ENCODE results near the gene MAMDC4.
A peak's percentile ranks its signal among the peaks of the same experiment; 100 is the strongest.

The MAMDC4 gene

GRCh38 chr9:136885950-136886578, 33.9 kb downstream of the MAMDC4 start, which contains the start of gene TRAF2:
Gene TRAF2, plus strand, starts transcription at chr9:136886516. Its CDS starts 12,225 bp downstream, at chr9:136898741.
- H3K27ac ChIP-seq, result peak within 1 kb of the TSS; percentile 71 to 92 (median 90)
- H3K9me3 ChIP-seq (replicated peaks in 1 of 11), result no peaks in the 10 kb centered on the region
- H3K4me3 ChIP-seq, result peak within 1 kb of the TSS; percentile 77 to 99 (median 96)
- peaks cover 12 to 20% (median 18%) of the 10 kb centered on the region in 11 experiments; a peak in 20 of 22 replicates for H3K36me3 ChIP-seq
- peak within 1 kb of the TSS; percentile 94 to 100 (median 97) for H3K4me2 ChIP-seq
- peaks cover 22 to 44% (median 43%) of the 10 kb centered on the region in 11 experiments; a peak in 20 of 22 replicates for H4K20me1 ChIP-seq
- H3K9ac ChIP-seq, result peak within 1 kb of the TSS; percentile 86 to 98 (median 92)
- TF ChIP-seq Cebpa-rat (IDR thresholded peaks at IDR 0.05), result no peak
- H3K27me3 ChIP-seq, result no peaks in the 10 kb centered on the region
- H3K4me1 ChIP-seq, result peaks cover 41 to 55% (median 51%) of the 10 kb centered on the region in 10 experiments

GRCh38 chr9:136886610-136887597, 34.8 kb downstream of the MAMDC4 start:
- H3K4me1 ChIP-seq, result peaks cover 38 to 51% (median 47%) of the 10 kb centered on the region in 10 experiments
- H3K4me2 ChIP-seq, result peak overlapping the region; percentile 83 to 100 (median 97)
- H3K27me3 ChIP-seq, result no peaks in the 10 kb centered on the region
- peaks cover 25 to 53% (median 51%) of the 10 kb centered on the region in 11 experiments; a peak in 20 of 22 replicates for H4K20me1 ChIP-seq
- peaks cover 12 to 29% (median 26%) of the 10 kb centered on the region in 11 experiments; a peak in 21 of 22 replicates for H3K36me3 ChIP-seq
- H3K9me3 ChIP-seq (replicated peaks in 1 of 11), result no peaks in the 10 kb centered on the region
- peak overlapping the region; percentile 71 to 92 (median 90) for H3K27ac ChIP-seq
- H3K9ac ChIP-seq, result peak overlapping the region; percentile 86 to 98 (median 92)
- peak overlapping the region; percentile 77 to 99 (median 96) for H3K4me3 ChIP-seq
- TF ChIP-seq Cebpa-rat (IDR thresholded peaks at IDR 0.05), result no peak

GRCh38 chr9:136888454-136888853, 36.3 kb downstream of the MAMDC4 start:
- no peak for TF ChIP-seq Cebpa-rat (IDR thresholded peaks at IDR 0.05)
- H3K27me3 ChIP-seq, result no peaks in the 10 kb centered on the region
- H3K27ac ChIP-seq, result no peak overlapping the region; a peak in 1 of 22 replicates
- H3K4me1 ChIP-seq, result peaks cover 23 to 48% (median 35%) of the 10 kb centered on the region in 10 experiments
- H3K9me3 ChIP-seq (replicated peaks in 1 of 11), result no peaks in the 10 kb centered on the region
- H3K4me3 ChIP-seq, result peak overlapping the region in 1 of 10 experiments; percentile 98; a peak in 1 of 20 replicates
- peaks cover 35 to 68% (median 67%) of the 10 kb centered on the region in 11 experiments; a peak in 21 of 22 replicates for H4K20me1 ChIP-seq
- H3K9ac ChIP-seq, result peak overlapping the region in 7 of 11 experiments; percentile 1 to 95 (median 41); a peak in 8 of 22 replicates
- peaks cover 19 to 43% (median 37%) of the 10 kb centered on the region in 11 experiments for H3K36me3 ChIP-seq
- peak overlapping the region in 9 of 11 experiments; percentile 83 to 100 (median 97); a peak in 11 of 22 replicates for H3K4me2 ChIP-seq

GRCh38 chr9:136889858-136890257, 37.7 kb downstream of the MAMDC4 start:
- Histone ChIP-seq H3K4me1 (peaks cover 22 to 45% (median 34%) of the 10 kb centered on the region in 10 experiments), H3K27ac (no peak overlapping the region), H3K27me3 (no peaks in the 10 kb centered on the region), H3K9ac (no peak overlapping the region), H4K20me1 (peaks cover 49 to 82% (median 81%) of the 10 kb centered on the region in 11 experiments; a peak in 21 of 22 replicates), H3K4me2 (no peak overlapping the region), H3K36me3 (peaks cover 29 to 57% (median 48%) of the 10 kb centered on the region in 11 experiments), H3K4me3 (no peak overlapping the region), H3K9me3 (replicated peaks in 1 of 11) (no peaks in the 10 kb centered on the region)
- no peak for TF ChIP-seq Cebpa-rat (IDR thresholded peaks at IDR 0.05)

GRCh38 chr9:136890661-136891060, 38.5 kb downstream of the MAMDC4 start:
- peak overlapping the region in 2 of 11 experiments; percentile 17 to 26; a peak in 3 of 22 replicates for H3K9ac ChIP-seq
- peaks cover 34 to 65% (median 55%) of the 10 kb centered on the region in 11 experiments for H3K36me3 ChIP-seq
- no peak overlapping the region for H3K4me2 ChIP-seq
- TF ChIP-seq Cebpa-rat (IDR thresholded peaks at IDR 0.05), result no peak
- no peak overlapping the region for H3K27ac ChIP-seq
- H3K4me1 ChIP-seq, result peaks cover 18 to 37% (median 26%) of the 10 kb centered on the region in 10 experiments
- H3K4me3 ChIP-seq, result no peak overlapping the region
- no peaks in the 10 kb centered on the region for H3K9me3 ChIP-seq (replicated peaks in 1 of 11)
- H3K27me3 ChIP-seq, result no peaks in the 10 kb centered on the region
- peaks cover 56 to 90% (median 89%) of the 10 kb centered on the region in 11 experiments; a peak in 21 of 22 replicates for H4K20me1 ChIP-seq

GRCh38 chr9:136896027-136896426, 43.9 kb downstream of the MAMDC4 start:
- Histone ChIP-seq H3K4me3 (no peak overlapping the region), H3K9ac (peak overlapping the region in 2 of 11 experiments; percentile 19 to 39; a peak in 2 of 22 replicates), H3K36me3 (peaks cover 53 to 96% (median 82%) of the 10 kb centered on the region in 11 experiments)

GRCh38 chr9:136898483-136899100, 46.4 kb downstream of the MAMDC4 start:
- Histone ChIP-seq H4K20me1 (peaks cover 53 to 100% (median 97%) of the 10 kb centered on the region in 11 experiments; a peak in 21 of 22 replicates), H3K4me1 (peaks cover 15 to 27% (median 22%) of the 10 kb centered on the region in 10 experiments), H3K27me3 (no peaks in the 10 kb centered on the region), H3K4me2 (no peak overlapping the region), H3K27ac (no peak overlapping the region), H3K9me3 (replicated peaks in 1 of 11) (no peaks in the 10 kb centered on the region), H3K36me3 (peaks cover 69 to 98% (median 88%) of the 10 kb centered on the region in 11 experiments), H3K4me3 (no peak overlapping the region), H3K9ac (0 out of 22 replicates have a peak overlapping the region, but pooled peaks of 1 of the 11 experiments have one; percentile 22)
- TF ChIP-seq Cebpa-rat (IDR thresholded peaks at IDR 0.05), result no peak

More at GRCh38 chr9:136896027-136896426, 43.9 kb downstream of the MAMDC4 start:
- no peak for TF ChIP-seq Cebpa-rat (IDR thresholded peaks at IDR 0.05)
- Histone ChIP-seq H3K9me3 (replicated peaks in 1 of 11) (no peaks in the 10 kb centered on the region), H3K4me1 (peaks cover 0 to 27% (median 11%) of the 10 kb centered on the region in 10 experiments; a peak in 13 of 20 replicates), H4K20me1 (peaks cover 61 to 100% (median 100%) of the 10 kb centered on the region in 11 experiments; a peak in 21 of 22 replicates), H3K27me3 (no peaks in the 10 kb centered on the region), H3K27ac (no peak overlapping the region), H3K4me2 (no peak overlapping the region)

- Histone ChIP-seq H3K36me3 (peaks cover 67 to 98% (median 90%) of the 10 kb centered on the region in 11 experiments), H3K27ac (no peak overlapping the region), H3K4me1 (peaks cover 15 to 27% (median 22%) of the 10 kb centered on the region in 10 experiments), H3K4me2 (no peak overlapping the region), H4K20me1 (peaks cover 48 to 100% (median 91%) of the 10 kb centered on the region in 11 experiments; a peak in 21 of 22 replicates), H3K4me3 (no peak overlapping the region), H3K9ac (peak overlapping the region in 1 of 11 experiments; percentile 5; a peak in 1 of 22 replicates), H3K9me3 (replicated peaks in 1 of 11) (no peaks in the 10 kb centered on the region), H3K27me3 (no peaks in the 10 kb centered on the region)
- TF ChIP-seq Cebpa-rat (IDR thresholded peaks at IDR 0.05), result no peak
These were observed 47.0 kb downstream of the MAMDC4 start for GRCh38 chr9:136899196-136899595.

Data from BLaER1 treated with 17β-estradiol and CSF1 and Interleukin-3, amounts not matched to agents 10 nM and 100 nM (cell line).